HL-60/S4 (cell line): ENCODE data around the gene KRTAP4-9.
"Not testable (repeated sequence)": the region's sequence is repeated elsewhere in the genome, so short reads cannot be mapped to it uniquely, and the experiment has no call there.

ENCODE experiments used
- in situ Hi-C: fragments of 300-500 bp; cut with MboI; formaldehyde crosslinking; loops from 2 replicates; pipeline ENCODE4 v1.14.3; 2022; ENCODE audit warnings: low sequenced_read_pairs

Gene KRTAP4-9

DNA sequence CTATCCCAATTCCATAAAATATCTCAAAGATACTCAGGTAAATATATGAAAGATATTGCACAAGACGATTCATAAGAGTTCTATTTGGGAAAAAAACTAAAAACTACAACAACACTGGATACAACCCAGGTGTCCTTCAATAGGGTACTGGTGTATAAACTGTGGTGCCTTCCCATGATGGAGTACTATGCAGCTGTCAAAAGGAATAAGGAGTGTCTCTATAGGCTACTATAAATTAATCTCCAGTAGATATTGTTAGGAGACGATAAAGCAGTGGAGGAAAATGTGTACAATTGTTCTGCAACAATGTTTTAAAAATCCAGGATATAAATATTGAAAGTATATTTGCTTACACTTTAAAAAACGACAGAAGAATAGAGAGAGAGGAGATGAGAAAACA is 21.2 kb downstream of the KRTAP4-9 start:
- in situ Hi-C loops, result no loop called here

DNA sequence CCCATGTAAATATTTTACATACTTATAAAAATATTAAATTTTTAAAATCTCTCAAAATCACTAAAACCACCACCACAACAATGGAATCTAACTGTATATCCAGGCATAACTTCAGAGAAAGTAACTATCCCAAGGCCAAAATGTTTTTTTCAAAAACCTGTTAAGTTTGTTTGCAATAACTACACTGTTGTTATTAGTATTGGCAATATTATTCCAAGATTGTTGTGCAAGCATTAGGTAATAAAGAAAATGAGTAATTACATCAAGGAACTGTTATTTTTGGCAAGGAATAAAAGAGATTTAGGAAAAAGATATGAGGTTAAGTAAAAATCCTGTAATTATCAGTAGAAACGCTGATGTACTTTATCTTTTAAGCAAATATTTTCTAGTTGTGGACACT is 22.2 kb downstream of the KRTAP4-9 start:
- in situ Hi-C loops, result no loop called here

DNA sequence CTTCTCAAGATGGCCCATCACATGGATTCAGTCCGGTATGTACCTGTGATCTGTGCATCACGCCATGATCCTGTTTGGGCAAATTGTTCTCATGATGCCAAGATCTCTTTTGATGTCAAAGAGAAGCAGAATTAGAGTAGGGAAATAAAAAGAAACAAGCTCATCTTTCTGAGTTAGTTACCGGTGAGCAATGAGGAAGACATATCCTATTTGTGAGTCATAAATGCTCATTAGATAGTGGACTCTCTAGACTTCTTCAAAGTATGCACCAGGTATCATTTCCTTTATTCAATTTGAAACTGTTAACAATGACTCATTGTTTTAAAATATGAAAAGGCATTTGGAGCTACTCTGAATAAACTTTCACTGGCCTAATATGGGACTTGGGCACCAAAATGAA is 26.8 kb downstream of the KRTAP4-9 start:
- in situ Hi-C loops, result no loop called here

DNA sequence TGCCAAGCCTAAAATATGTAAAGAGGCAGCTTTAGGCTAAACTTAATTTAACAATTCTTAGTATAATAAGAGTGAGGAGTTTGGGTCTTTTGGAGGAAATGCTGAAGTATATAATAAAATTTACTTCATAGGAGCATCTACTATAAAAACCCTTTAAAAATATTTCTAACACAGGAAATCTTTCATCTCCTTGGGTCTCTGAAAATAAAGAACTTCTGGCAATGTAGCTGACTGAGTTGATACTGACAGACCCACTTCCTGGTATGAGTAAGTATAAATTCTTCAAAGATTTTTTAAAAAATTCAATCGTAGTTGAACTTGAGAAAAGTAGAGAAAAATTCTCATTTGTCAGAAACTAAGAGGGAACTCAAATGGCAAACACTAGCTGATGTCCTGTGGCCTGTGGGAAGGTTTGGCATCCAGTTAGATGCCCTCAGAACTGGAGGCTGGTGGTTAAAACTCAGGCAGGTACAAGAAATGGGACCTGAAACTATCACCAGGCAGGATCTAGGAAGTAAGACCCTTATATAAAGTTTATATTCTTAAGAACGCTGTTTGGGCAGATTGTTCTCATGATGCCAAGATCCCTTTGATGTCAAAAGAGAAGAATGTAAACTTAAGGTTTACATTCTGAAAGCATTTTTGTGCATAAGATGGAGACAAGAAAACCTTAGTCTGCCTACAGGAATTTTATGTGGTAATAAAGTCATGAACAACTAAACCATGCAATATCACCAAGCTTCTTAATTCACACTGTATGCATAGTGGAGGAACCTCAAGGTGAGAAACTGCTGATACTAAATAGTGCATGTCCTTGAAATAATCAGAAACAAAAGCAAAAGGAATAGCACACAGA is 28.9 kb downstream of the KRTAP4-9 start:
- in situ Hi-C loops, result no loop called here

DNA sequence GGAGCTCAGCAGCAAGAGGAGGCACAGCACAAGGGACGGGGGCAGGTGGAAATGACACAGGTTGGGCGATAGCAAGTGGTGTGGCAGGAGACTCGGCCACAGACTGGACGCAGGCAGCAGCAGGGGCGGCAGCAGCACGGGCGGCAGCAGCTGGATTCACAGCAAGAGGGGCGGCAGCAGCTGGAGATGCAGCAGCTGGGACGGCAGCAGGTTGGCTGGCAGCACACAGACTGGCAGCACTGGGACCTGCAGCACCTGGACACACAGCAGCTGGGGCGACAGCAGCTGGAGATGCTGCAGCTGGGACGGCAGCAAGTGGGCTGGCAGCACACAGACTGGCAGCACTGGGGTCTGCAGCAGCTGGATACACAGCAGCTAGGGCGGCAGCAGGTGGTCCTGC is 34.7 kb downstream of the KRTAP4-9 start:
- in situ Hi-C loops, result not testable (repeated sequence)

DNA sequence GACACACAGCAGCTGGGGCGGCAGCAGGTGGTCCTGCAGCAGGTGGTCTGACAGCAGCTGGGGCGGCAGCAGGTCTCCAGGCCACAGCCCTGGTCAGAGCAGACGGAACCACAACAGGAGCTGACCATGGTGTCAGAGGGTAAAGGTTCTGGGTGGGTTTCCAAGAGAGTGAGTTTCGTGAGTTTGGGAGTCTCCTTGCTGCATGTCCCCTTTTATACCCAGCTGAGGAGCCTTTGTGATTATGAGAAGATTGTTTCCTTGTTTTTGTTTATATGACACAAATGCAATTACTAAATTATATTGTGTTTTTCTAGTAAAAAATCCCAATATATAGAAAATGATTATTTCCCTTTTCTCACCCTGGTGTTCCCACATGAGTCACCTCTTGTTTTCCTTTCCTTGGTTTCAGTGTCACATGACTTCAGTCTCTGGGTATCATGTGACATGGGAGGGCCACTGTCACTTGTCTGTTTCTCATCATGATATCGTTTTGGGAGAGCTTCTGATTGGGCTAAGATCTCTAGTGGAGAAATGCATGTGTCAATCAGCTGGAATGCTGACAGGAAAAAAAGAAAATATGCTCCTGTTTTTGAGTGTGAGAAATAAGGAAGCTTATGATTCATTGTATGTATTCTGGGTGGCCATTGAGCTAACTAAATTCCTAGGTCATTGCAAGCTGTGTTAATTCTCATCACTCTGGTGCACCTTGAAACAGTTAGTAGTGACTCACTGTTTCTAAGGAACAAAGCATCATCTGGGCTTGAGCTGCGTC is 35.4 kb downstream of the KRTAP4-9 start, which contains the start of gene KRTAP4-6:
TSS of gene KRTAP4-6 (minus strand) at position 185 of the 772 bp plus-strand sequence. CDS start at position 128, 57 bp downstream.
- in situ Hi-C loops, result no loop called here

DNA sequence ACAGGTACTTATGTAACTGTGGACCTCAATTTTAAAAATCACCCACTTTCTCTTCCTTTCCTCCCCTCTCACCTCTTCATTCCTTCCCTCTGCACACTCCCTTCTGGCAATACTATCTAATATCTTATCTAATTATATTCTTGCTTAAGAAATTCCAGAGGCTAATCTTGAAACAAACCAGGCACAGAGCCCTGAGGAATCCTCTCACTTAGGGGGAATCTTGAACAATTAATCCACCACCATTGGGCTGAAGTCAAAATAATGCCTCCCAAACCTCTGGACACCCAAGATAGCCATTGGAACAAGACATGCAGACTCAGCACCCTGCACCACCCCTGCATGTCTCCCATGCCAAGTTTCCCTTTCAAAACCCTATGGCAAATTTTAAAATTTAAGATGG is 36.2 kb downstream of the KRTAP4-9 start:
- in situ Hi-C loops, result no loop called here

DNA sequence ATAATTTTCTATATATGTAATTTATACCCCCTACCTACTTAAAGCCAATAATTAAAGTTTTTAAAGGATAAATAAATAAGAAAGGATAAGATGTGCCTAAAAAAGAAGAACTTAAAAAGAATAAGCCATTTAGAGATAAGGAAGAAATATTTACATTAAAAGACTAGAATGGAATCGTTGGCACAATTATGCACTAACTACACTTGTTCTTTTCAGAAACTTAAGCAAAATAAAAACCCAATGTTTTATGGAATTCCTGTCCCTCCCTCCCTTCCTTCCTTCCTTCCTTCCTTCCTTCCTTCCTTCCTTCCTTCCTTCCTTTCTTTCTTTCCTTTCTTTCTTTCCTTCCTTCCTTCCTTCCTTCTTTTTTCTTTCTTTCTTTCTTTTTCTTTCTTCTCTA is 39.7 kb downstream of the KRTAP4-9 start:
- in situ Hi-C loops, result no loop called here

DNA sequence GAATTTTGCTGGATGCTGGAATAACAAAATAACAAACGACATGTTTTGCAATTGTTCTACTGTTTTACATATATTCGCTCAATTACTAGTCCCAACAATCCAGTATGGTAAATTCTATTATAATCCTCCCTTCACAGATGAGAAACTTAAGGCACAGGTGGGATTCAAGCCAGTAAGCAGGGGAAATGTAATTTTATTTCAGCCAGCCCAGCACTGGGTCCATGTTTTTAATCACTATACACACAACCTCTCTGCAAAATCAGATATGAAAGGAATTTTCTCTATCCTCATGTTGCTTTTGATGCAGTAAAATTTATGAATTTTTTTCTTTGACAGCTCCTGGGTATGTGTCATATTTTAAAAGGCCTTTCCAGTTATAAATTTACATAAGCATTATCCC is 40.1 kb downstream of the KRTAP4-9 start:
- in situ Hi-C loops, result no loop called here

DNA sequence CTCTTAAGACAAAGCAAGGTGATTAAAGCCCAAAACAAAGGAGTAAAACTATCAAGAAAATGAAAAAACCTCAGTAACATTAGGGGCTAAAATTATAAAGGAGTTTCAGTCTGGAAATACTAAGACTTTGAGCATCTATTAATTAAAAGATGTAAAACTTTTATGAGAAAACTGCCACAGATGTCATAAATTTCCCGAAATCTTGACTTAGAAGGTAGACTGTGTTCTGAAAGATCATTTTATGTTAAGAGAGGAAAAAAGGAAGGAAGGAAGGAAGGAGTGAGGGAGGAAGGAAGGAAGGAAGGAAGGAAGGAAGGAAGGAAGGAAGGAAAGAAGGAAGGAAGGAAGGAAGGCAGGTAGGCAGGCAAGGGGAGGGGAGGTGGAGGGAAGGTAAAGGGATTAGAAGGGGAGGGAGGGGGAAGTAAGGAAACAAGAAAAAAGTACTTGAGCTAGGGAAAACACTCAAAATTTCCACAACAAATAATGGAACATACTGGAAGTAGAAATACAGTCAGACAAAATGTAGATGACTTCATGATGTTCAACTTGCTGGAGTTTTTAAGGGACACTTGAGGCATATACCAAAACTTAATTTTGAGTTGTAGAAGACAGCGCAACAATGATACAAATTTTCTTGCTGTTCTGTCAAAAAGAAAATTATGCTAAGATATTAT is 42.5 kb downstream of the KRTAP4-9 start:
- in situ Hi-C loops, result no loop called here

DNA sequence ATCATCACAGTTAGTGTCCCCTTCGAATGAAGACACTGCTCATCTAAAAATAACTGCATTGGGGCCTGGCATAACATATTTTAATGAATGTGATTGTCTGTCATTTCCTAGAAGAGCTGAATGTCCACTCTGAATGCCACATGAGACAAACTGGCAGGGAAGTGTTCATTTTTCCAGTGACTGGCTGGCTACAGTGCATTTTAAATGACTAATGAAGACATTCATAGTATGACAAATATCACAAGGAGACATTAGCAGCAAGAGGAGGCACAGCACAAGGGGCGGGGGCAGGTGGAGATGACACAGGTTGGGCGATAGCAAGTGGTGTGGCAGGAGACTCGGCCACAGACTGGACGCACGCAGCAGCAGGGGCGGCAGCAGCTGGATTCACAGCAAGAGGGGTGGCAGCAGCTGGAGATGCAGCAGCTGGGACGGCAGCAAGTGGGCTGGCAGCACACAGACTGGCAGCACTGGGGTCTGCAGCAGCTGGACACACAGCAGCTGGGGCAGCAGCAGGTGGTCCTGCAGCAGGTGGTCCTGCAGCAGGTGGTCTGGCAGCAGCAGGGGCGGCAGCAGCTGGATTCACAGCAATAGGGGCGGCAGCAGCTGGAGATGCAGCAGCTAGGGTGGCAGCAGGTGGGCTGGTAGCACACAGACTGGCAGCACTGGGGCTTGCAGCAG is 43.9 kb downstream of the KRTAP4-9 start:
- in situ Hi-C loops, result not testable (repeated sequence)

DNA sequence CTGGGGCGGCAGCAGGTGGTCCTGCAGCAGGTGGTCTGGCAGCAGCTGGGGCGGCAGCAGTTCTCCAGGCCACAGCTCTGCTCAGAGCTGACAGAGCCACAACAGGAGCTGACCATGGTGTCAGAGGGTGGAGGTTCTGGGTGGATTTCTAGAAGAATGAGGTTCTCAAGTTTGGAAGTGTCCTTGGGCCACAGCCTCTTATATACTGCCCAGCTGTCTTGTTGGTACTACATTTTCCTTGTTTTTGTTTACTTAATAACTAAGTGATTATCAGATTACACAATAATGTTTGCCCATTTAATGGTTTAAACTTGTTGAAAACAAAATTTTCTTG is 44.4 kb downstream of the KRTAP4-9 start, which contains the start of gene KRTAP4-5:
TSS of gene KRTAP4-5 (minus strand) at position 174 of the 334 bp plus-strand sequence. CDS start at position 116, 58 bp downstream.
- in situ Hi-C loops, result no loop called here

DNA sequence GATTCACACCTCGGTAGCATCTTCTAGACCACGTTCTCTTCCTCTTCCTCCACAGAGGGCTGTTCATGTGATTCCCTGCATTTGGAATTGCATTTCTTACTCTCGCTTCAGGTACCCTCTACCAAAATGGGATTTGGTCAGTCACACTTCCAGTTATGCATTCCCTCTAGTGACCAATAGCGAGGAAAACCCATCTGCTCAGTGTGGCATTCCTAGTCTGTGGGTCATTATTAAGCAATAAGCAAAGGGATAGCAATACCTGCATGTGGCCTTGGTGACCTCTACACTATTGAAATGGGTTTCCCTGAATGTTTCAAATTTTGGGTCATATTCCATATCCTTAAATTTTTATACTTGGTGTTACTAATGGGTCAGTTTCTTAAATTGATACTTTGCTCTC is 44.8 kb downstream of the KRTAP4-9 start:
- in situ Hi-C loops, result no loop called here

DNA sequence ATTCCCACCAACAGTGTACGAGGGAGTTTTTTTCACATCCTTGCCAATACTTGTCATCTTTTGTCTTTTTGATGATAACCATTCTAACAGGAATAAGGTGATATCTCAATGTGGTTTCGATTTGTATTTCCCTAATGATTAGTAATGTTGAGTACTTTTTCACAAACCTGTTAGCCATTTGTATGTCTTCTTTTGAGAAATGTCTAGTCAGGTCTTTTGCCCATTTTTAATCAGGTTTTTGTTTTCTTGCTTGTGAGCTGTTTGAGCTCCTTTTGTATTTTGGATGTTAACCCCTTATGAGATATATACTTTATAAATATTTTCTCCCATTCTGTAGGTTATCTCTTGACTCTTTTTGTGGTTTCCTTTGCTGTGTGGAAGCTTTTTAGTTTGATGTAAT is 46.3 kb downstream of the KRTAP4-9 start:
- in situ Hi-C loops, result no loop called here

DNA sequence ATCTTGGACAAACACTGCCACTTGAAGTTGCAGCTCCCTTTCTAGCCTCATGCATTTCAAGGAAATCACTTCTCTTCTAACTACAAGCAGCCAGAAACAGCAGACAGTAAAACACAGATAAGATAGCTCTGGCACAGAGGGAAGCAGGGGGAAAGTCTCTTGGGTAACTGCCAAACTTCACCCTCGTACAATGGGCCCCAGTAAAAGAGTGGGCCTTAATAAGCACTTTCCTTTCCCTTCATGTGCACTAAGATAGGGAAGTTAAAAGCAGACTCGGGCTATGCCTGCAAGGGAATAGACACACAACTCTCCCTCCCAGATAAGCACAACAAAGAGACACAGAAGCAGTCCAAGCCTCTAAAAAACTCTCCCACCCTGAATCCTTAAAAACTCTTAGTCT is 48.7 kb downstream of the KRTAP4-9 start:
- in situ Hi-C loops, result no loop called here
